Heart left ventricle (tissue), 16 donors: ENCODE results near the gene KDM1B. TPM values are rescaled to one million over a fixed set of nuclear protein-coding genes. Genes with fewer than 3 reads are reported as not detected.
A peak's percentile ranks its signal among the peaks of the same experiment; 100 is the strongest.

Experiments used
- ATAC-seq, 4 donors: fragments of 200-7000 bp; cut with Tn5 transposase; one replicate each; pipeline ENCODE4 v1.9.1; 2020 to 2022; ENCODE audit warnings: moderate library complexity in 4 of 4, mild to moderate bottlenecking in 3 of 4, moderate number of reproducible peaks in 1 of 4
- DNase-seq, 5 donors: peaks; one replicate each; pipeline ENCODE4 v3.0.0-alpha.2; 2020
- H3K27ac ChIP-seq, 12 donors: fragments of 200-600 bp; sonication (generic) in 4 of 12; one replicate each; pipeline versions ENCODE4 v1.5.0 to v1.8.0; 2016 to 2022; ENCODE audit warnings: mild to moderate bottlenecking in 2 of 12
- H3K27me3 ChIP-seq, 9 donors: fragments of 200-600 bp; sonication (generic) in 2 of 9; one replicate each; pipeline versions ENCODE4 v1.5.1 to v1.8.0; 2016 to 2022; ENCODE audit warnings: mild to moderate bottlenecking in 3 of 9
- H3K36me3 ChIP-seq, 9 donors: fragments of 200-600 bp; sonication (generic) in 2 of 9; one replicate each; pipeline versions ENCODE4 v1.5.0 to v1.8.0; 2018 to 2022; ENCODE audit warnings: mild to moderate bottlenecking in 2 of 9
- H3K4me1 ChIP-seq, 12 donors: fragments of 200-600 bp; sonication (generic) in 4 of 12; one replicate each; pipeline versions ENCODE4 v1.5.0 to v1.8.0; 2016 to 2022; ENCODE audit warnings: mild to moderate bottlenecking in 3 of 12
- H3K4me3 ChIP-seq, 12 donors: fragments of 200-600 bp; sonication (generic) in 4 of 12; one replicate each; pipeline versions ENCODE4 v1.5.0 to v1.8.0; 2017 to 2022; ENCODE audit warnings: mild to moderate bottlenecking in 9 of 12, moderate library complexity in 4 of 12
- H3K9me3 ChIP-seq, 12 donors: fragments of 200-600 bp; sonication (generic) in 4 of 12; one replicate each; pipeline versions ENCODE4 v1.5.0 to v1.8.0; 2016 to 2022; ENCODE audit warnings: mild to moderate bottlenecking in 1 of 12
- CTCF ChIP-seq, 12 donors: fragments of 200-600 bp; sonication (generic) in 4 of 12; IDR thresholded peaks; one replicate each; pipeline versions ENCODE4 v1.5.0 to v1.8.0; 2018 to 2022; ENCODE audit warnings: antibody characterized with exemption in 12 of 12, mild to moderate bottlenecking in 5 of 12
- POLR2A ChIP-seq, 2 donors: fragments of 450-650 bp; IDR thresholded peaks; one replicate each; pipeline ENCODE4 v1.6.1; 2017; ENCODE audit warnings: antibody characterized with exemption in 2 of 2, mild to moderate bottlenecking in 2 of 2, moderate library complexity in 2 of 2
- WGBS, 4 donors: extraction: QIAGEN DNeasy Blood & Tissue Kit in 2 of 4; methylation state at CpG; one replicate each; pipeline versions ENCODE4 v1.1.5 to v1.1.7; 2013 to 2018; 5-methylcytosine and 5-hydroxymethylcytosine counted together
- intact Hi-C, 10 donors: fragments of 100-400 bp; cut with DNase I; formaldehyde crosslinking; loops; one replicate each; pipeline versions ENCODE4 v1.11.1 to v1.14.2; 2022
- polyA plus RNA-seq, 2 donors: library from polyadenylated mRNA; stranded (reverse); fragments of 200-250 nt; gene quantifications; one replicate each; pipeline ENCODE4 v1.2.3, GENCODE V29; 2013
- total RNA-seq, 9 donors: library from RNA; depleted of rRNA in 2 of 9; stranded (reverse); fragments of >200 nt in 2 of 9; fragmentation: NEBNext Ultra II Directional in 3 of 9; extraction: Animal tissue kit (Norgen Biotek cat#: 25700) in 3 of 9; gene quantifications; one replicate each; pipeline versions ENCODE4 v1.1.0 to v1.2.4, GENCODE V29; 2016 to 2023
- donor health status: ischemic (EF 13 %, LVEDD 7.1; RV severe dilation, severe dysfunction).
- donor health status: healthy with polysubstance abuse.
- donor health status: DM: no; HTN: yes; CAD: no.
- donor health status: DM: no; HTN: no; CAD: no.
- donor health status: ischemic (EF 25% LVEDD 6.9; RV normal size, moderate dysfunction).
- donor health status: ischemic (EF 25% LVEDD 5.7; RV mildly dilated, moderate dysfunction).
- donor health status: healthy.
- donor health status: DM: yes; HTN: yes; CAD: no.
- donor health status: ischemic (EF 35%, LVEDD 5.7; RV mildly dilated, moderate dysfunction).
- donor health status: nonischemic (EF 11% LVEDD 7.7; RV severe dilation, severe dysfunction).
- donor health status: DM: yes; HTN: yes; CAD: no.
- donor health status: PGD.
- donor health status: ischemic (EF 29% LVEDD 5.4; RV normal size, mild dysfunction).
- donor health status: nonischemic (EF 23%, LVEDD 6.1; RV moderate dilation, normal function).

Gene KDM1B
- total and polyA plus RNA-seq, 11 donors: 2.1 to 21.8 (median 13.6) TPM

GRCh38 chr6:18121580-18122127 is 33.6 kb upstream of the KDM1B start:
- H3K36me3 ChIP-seq: no peaks in the 10 kb centered on the region
- H3K4me3 ChIP-seq: peak overlapping the region in 11 of 12 donors; percentile 29 to 74 (median 57)
- WGBS, 4 donors: 63 to 75% (median 69%) methylated on average over 19 of the region's 19 CpGs
- H3K27me3 ChIP-seq: no peaks in the 10 kb centered on the region
- H3K4me1 ChIP-seq: peaks cover 0 to 18% (median 9%) of the 10 kb centered on the region in 12 donors
- H3K9me3 ChIP-seq: peaks cover 0 to 16% (median 0%) of the 10 kb centered on the region in 12 donors
- H3K27ac ChIP-seq: no peak overlapping the region
- DNase-seq (no peak), ATAC-seq (no peak)
- intact Hi-C loops: loop anchor here in 9 of 10 donors (1.0 to 10.0 kb wide), 16 partner anchors 114 to 967 kb away; partner anchors contain the start of gene KIF13A (in 5 of the 9)
- no peak for TF ChIP-seq CTCF (IDR thresholded peaks at IDR 0.05)
- no peak for TF ChIP-seq POLR2A (IDR thresholded peaks at IDR 0.05)

- Histone ChIP-seq H3K36me3 (no peaks in the 10 kb centered on the region), H3K9me3 (peaks cover 0 to 16% (median 0%) of the 10 kb centered on the region in 12 donors), H3K4me1 (peaks cover 0 to 18% (median 9%) of the 10 kb centered on the region in 12 donors), H3K27me3 (no peaks in the 10 kb centered on the region), H3K4me3 (peak within 1 kb of the TSS; percentile 29 to 74 (median 56)), H3K27ac (peak within 1 kb of the TSS in 4 of 12 donors; percentile 16 to 64 (median 50))
- 14 to 24% (median 19%) methylated on average over 43 to 82 of the region's 82 CpGs for WGBS, 4 donors
- DNase-seq: peak; percentile 88 to 94 (median 93)
- intact Hi-C loops: loop anchor here in 9 of 10 donors (1.0 to 10.0 kb wide), 16 partner anchors 115 to 968 kb away; partner anchors contain the start of gene KIF13A (in 5 of the 9)
- TF ChIP-seq POLR2A (IDR thresholded peaks at IDR 0.05): peak in 1 of 2 donors; percentile 50
- peak; percentile 84 to 98 (median 94) for TF ChIP-seq CTCF (IDR thresholded peaks at IDR 0.05)
- ATAC-seq: peak; percentile 97 to 99 (median 99)
These were observed 32.8 kb upstream of the KDM1B start, which contains the start of gene NHLRC1 for GRCh38 chr6:18122128-18123093. TSS of gene NHLRC1 (minus strand) at chr6:18122677. CDS start at chr6:18122606, 71 bp downstream.

GRCh38 chr6:18126121-18126520 is 29.1 kb upstream of the KDM1B start:
- intact Hi-C loops: loop anchor here in 6 of 10 donors (5.0 to 10.0 kb wide), 6 partner anchors 131 to 971 kb away; no protein-coding TSS in a partner anchor
- DNase-seq (no peak), ATAC-seq (no peak)
- Histone ChIP-seq H3K27me3 (no peaks in the 10 kb centered on the region), H3K36me3 (peaks cover 0 to 31% (median 22%) of the 10 kb centered on the region in 9 donors), H3K4me1 (peaks cover 0 to 18% (median 9%) of the 10 kb centered on the region in 12 donors), H3K9me3 (peaks cover 0 to 8% (median 0%) of the 10 kb centered on the region in 12 donors), H3K4me3 (no peak overlapping the region), H3K27ac (no peak overlapping the region)
- WGBS, 4 donors: 50 to 85% (median 64%) methylated on average over 5 of the region's 5 CpGs
- TF ChIP-seq CTCF (IDR thresholded peaks at IDR 0.05) (no peak), POLR2A (IDR thresholded peaks at IDR 0.05) (no peak)
